Kidney (tissue), 14 donors: ENCODE data around the gene OR7C2. TPM values are rescaled to one million over a fixed set of nuclear protein-coding genes. Genes with fewer than 3 reads are reported as not detected.

Experiments
- DNase-seq, 5 donors: peaks; one replicate each; pipeline ENCODE4 v3.0.0-alpha.2; 2013 to 2020
- FAIRE-seq: peaks from 2 replicates; lab custom pipeline; 2012; peaks lifted over from hg19 to GRCh38; lab: Jason Lieb, UNC
- H3K27ac ChIP-seq, 2 donors: one replicate each; pipeline ENCODE4 v1.7.0; 2013; ENCODE audit warnings: low read depth in 2 of 2, low read length in 2 of 2, inconsistent platforms in 1 of 2
- H3K27me3 ChIP-seq: one replicate; pipeline ENCODE4 v1.7.1; 2013; ENCODE audit warnings: low read length, inconsistent platforms; ENCODE audit not compliant: control insufficient read depth, insufficient read depth
- H3K36me3 ChIP-seq, 3 donors: one replicate each; pipeline versions ENCODE4 v1.7.0 to v1.7.1; 2013; ENCODE audit warnings: low read length in 3 of 3, control low read depth in 1 of 3, inconsistent platforms in 1 of 3; ENCODE audit not compliant: insufficient read depth in 3 of 3, control insufficient read depth in 2 of 3
- H3K4me1 ChIP-seq, 3 donors: one replicate each; pipeline versions ENCODE4 v1.7.0 to v1.7.1; 2013; ENCODE audit warnings: low read length in 3 of 3, inconsistent platforms in 1 of 3, low read depth in 1 of 3; ENCODE audit not compliant: control insufficient read depth in 2 of 3, insufficient read depth in 2 of 3
- H3K4me3 ChIP-seq, 3 donors: one replicate each; pipeline versions ENCODE4 v1.7.0 to v1.8.1; 2013; ENCODE audit warnings: low read length in 3 of 3, control low read depth in 1 of 3, inconsistent platforms in 1 of 3
- H3K9ac ChIP-seq, 3 donors: one replicate each; pipeline versions ENCODE4 v1.7.0 to v1.7.1; 2013; ENCODE audit warnings: low read length in 3 of 3, control low read depth in 1 of 3, inconsistent platforms in 1 of 3
- H3K9me3 ChIP-seq, 3 donors: one replicate each; pipeline versions ENCODE4 v1.7.0 to v1.7.1; 2013; ENCODE audit warnings: low read length in 3 of 3, control low read depth in 1 of 3, inconsistent platforms in 1 of 3; ENCODE audit not compliant: control insufficient read depth in 2 of 3, insufficient read depth in 1 of 3
- intact Hi-C: fragments of 100-400 bp; cut with DNase I; formaldehyde crosslinking; loops from one replicate; pipeline ENCODE4 v1.11.1; 2022
- polyA plus RNA-seq: library from polyadenylated mRNA; stranded (reverse); fragments of 350-450 nt; fragmentation: Illumina TruSeq; extraction: RNeasy Lipid Tissue Mini Kit (QIAGEN cat#74804); gene quantifications from one replicate; pipeline ENCODE4 v1.2.3, GENCODE V29; 2014; ENCODE audit warnings: low read depth, low replicate concordance; ENCODE audit not compliant: insufficient read depth
- total RNA-seq: library from RNA; stranded (reverse); fragmentation: NEBNext Ultra II Directional; extraction: Animal tissue kit (Norgen Biotek cat#: 25700); gene quantifications from one replicate; pipeline ENCODE4 v1.2.1, GENCODE V29; 2021
- TF ChIP-seq, protein P1 (sequence below): IDR thresholded peaks from 3 replicates; pipeline ENCODE4 v1.5.1; 2012; ENCODE audit warnings: mild to moderate bottlenecking, moderate library complexity, borderline replicate concordance; ENCODE audit not compliant: insufficient read depth; ENCODE audit errors: extremely low read depth
- donor health status: control.
- donor health status: control.
- donor health status: control.
- donor health status: control.
- donor health status: control.
- donor health status: DM: yes; HTN: yes; CAD: no.
- donor health status: Normal renal cell carcinoma (clear cell type).

OR7C2 gene
- total and polyA plus RNA-seq, 2 donors from 2014 or later = not detected

DNA sequence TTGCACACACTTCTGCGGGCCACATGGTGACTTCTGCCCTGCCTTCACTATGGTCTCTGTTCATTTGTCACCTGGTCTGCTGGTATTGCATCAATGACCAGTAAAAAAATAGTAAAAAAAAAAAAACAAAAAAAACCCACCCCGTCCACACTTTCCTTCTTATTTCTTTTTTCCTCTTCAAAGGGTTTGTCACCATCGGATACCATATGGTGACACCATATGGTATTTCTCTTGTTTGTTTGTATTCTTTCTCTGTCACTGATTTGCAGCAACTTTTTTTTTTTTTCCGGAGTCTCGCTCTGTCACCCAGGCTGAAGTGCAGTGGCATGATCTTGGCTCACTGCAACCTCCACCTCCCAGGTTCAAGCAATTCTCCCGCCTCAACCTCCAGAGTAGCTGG is 26.2 kb upstream of the OR7C2 start:
- Histone ChIP-seq H3K27me3 (no peaks in the 10 kb centered on the region), H3K36me3 (no peaks in the 10 kb centered on the region), H3K9me3 (no peaks in the 10 kb centered on the region), H3K9ac (no peak overlapping the region), H3K4me3 (no peak overlapping the region), H3K27ac (no peak overlapping the region), H3K4me1 (no peaks in the 10 kb centered on the region)
- no peak for FAIRE-seq
- intact Hi-C loops = no loop called here
- TF ChIP-seq, protein P1, sequence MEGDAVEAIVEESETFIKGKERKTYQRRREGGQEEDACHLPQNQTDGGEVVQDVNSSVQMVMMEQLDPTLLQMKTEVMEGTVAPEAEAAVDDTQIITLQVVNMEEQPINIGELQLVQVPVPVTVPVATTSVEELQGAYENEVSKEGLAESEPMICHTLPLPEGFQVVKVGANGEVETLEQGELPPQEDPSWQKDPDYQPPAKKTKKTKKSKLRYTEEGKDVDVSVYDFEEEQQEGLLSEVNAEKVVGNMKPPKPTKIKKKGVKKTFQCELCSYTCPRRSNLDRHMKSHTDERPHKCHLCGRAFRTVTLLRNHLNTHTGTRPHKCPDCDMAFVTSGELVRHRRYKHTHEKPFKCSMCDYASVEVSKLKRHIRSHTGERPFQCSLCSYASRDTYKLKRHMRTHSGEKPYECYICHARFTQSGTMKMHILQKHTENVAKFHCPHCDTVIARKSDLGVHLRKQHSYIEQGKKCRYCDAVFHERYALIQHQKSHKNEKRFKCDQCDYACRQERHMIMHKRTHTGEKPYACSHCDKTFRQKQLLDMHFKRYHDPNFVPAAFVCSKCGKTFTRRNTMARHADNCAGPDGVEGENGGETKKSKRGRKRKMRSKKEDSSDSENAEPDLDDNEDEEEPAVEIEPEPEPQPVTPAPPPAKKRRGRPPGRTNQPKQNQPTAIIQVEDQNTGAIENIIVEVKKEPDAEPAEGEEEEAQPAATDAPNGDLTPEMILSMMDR = no peak
- DNase-seq = no peak

DNA sequence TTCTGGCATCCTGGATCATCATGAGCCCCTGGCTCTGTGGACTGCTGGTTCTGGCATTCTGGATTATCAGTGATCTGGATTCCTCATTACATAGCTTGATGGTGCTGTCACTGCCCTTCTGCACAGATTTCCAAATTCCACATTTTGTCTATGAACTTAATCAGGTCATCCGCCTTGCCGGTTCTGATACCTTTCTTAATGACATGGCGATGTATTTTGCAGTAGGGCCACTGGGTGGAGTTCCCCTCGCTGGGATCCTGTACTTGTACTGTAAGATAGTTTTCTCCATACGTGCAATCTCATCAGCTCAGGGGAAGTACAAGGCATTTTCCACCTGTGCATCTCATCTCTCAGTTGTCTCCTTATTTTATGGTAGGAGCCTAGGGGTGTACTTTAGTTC is 24.4 kb upstream of the OR7C2 start:
- no peak overlapping the region for H3K9ac ChIP-seq
- H3K27me3 ChIP-seq = no peaks in the 10 kb centered on the region
- TF ChIP-seq, protein P1 = no peak
- no peak for FAIRE-seq
- intact Hi-C loops = no loop called here
- H3K27ac ChIP-seq = no peak overlapping the region
- H3K4me3 ChIP-seq = no peak overlapping the region
- DNase-seq = no peak
- no peaks in the 10 kb centered on the region for H3K36me3 ChIP-seq
- H3K4me1 ChIP-seq = no peaks in the 10 kb centered on the region
- no peaks in the 10 kb centered on the region for H3K9me3 ChIP-seq

DNA sequence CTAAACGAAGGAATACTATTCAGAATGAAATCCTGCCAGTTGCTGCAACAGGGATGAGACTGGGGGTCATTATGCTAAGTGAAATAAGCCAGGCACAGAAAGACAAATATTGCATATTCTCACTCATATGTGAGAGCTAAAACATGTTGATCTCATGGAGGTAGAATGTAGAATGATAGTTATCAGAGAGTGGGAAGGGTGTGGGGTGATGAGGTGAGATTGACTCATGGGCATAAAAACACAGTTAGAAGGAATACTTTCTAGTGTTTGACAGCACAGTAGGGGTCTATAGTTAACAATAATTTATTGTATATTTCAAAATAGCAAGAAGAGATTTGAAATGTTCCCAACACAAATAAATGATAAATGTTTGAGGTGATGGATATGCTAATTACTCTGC is 7.8 kb upstream of the OR7C2 start:
- Histone ChIP-seq H3K4me3 (no peak overlapping the region), H3K9me3 (no peaks in the 10 kb centered on the region), H3K36me3 (no peaks in the 10 kb centered on the region), H3K4me1 (no peaks in the 10 kb centered on the region), H3K27me3 (no peaks in the 10 kb centered on the region), H3K27ac (no peak overlapping the region), H3K9ac (no peak overlapping the region)
- intact Hi-C loops = no loop called here
- no peak for DNase-seq
- TF ChIP-seq, protein P1 = no peak
- no peak for FAIRE-seq

DNA sequence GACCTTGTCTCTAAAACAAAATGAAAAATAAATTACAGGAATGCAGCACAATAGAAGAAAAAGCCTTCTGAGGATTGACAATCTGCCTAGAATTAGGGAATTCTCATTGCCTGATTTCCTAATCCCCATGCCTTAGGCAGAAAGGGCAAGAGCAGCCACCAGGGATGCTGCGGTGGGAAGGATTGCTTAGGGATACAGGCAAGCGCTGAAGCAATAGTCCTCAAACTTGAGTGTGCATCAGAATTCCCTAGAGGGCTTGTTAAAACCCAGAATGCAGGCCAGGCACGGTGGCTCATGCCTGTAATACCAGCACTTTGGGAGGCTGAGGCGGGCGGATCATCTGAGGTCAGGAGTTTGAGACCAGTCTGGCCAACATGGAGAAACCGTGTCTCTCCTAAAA is 1.0 kb upstream of the OR7C2 start:
- H3K9ac ChIP-seq = no peak overlapping the region
- no peaks in the 10 kb centered on the region for H3K36me3 ChIP-seq
- intact Hi-C loops = no loop called here
- TF ChIP-seq, protein P1 = no peak
- H3K27me3 ChIP-seq = no peaks in the 10 kb centered on the region
- no peaks in the 10 kb centered on the region for H3K9me3 ChIP-seq
- DNase-seq (no peak), FAIRE-seq (no peak)
- H3K4me1 ChIP-seq = no peaks in the 10 kb centered on the region
- H3K27ac ChIP-seq = no peak overlapping the region
- H3K4me3 ChIP-seq = no peak overlapping the region
